Duodenal mucosa (tissue), 2 donors: ENCODE results near the gene TPST1.

ENCODE experiments used
- H3K27ac ChIP-seq: one replicate; pipeline ENCODE4 v1.7.0; 2013; ENCODE audit warnings: low read depth, low read length
- H3K27me3 ChIP-seq, 2 donors: one replicate each; pipeline ENCODE4 v1.7.0; 2013; ENCODE audit warnings: low read length in 2 of 2, control low read depth in 1 of 2; ENCODE audit not compliant: insufficient read depth in 2 of 2, control insufficient read depth in 1 of 2
- H3K36me3 ChIP-seq, 2 donors: one replicate each; pipeline ENCODE4 v1.7.0; 2013; ENCODE audit warnings: low read length in 2 of 2, control low read depth in 1 of 2; ENCODE audit not compliant: insufficient read depth in 2 of 2, control insufficient read depth in 1 of 2
- H3K4me1 ChIP-seq, 2 donors: one replicate each; pipeline ENCODE4 v1.7.0; 2013; ENCODE audit warnings: low read length in 2 of 2, control low read depth in 1 of 2; ENCODE audit not compliant: insufficient read depth in 2 of 2, control insufficient read depth in 1 of 2
- H3K4me3 ChIP-seq, 2 donors: one replicate each; pipeline ENCODE4 v1.7.0; 2013; ENCODE audit warnings: low read length in 2 of 2, low read depth in 1 of 2
- H3K9ac ChIP-seq, 2 donors: one replicate each; pipeline ENCODE4 v1.7.0; 2013; ENCODE audit warnings: low read length in 2 of 2, low read depth in 1 of 2
- H3K9me3 ChIP-seq, 2 donors: one replicate each; pipeline ENCODE4 v1.7.0; 2013; ENCODE audit warnings: low read length in 2 of 2, control low read depth in 1 of 2; ENCODE audit not compliant: control insufficient read depth in 1 of 2

TPST1 gene

DNA sequence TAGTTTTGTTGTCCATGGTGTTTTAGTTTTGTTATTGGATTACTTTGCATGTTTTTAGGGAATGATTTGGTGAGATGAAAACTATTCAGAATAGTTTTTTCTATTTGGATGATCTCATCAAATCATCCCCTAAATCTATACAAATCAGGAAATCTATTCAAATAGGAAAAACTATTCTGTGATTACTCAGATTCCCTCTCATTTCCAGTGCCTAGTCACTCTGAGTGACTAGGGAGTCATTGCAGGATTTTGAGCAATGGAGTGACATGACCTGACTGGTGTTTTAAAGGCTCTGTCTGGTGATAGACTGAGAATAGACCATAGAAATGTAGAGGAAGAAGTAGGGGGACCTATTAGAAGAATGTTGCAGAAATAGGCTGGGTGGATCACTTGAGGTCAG is 72.4 kb downstream of the TPST1 start:
- Histone ChIP-seq H3K4me3 (no peak overlapping the region), H3K9ac (no peak overlapping the region), H3K9me3 (no peaks in the 10 kb centered on the region), H3K36me3 (no peaks in the 10 kb centered on the region), H3K27ac (no peak overlapping the region), H3K4me1 (no peaks in the 10 kb centered on the region), H3K27me3 (no peaks in the 10 kb centered on the region)

DNA sequence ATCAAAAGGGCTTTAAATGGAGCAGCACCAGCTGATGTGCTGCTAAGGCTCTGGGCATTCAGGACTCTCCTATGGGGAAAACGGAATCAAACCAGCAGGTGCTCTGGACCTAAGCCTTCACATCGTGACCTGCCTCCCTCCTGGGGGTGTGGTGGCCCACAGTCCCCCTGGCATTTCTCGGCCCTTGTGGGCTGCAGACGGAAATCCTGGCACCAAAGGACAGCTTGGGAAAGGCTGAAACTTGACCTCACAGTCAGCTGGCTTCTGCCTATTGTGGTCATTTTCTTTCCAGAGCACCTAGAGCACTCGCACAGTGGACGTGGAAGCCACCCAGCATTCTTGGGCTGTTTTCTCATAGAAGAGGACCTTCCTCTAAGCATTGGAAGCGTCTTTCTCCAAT is 74.8 kb downstream of the TPST1 start:
- Histone ChIP-seq H3K9ac (no peak overlapping the region), H3K4me3 (no peak overlapping the region), H3K9me3 (no peaks in the 10 kb centered on the region), H3K27ac (no peak overlapping the region), H3K36me3 (no peaks in the 10 kb centered on the region), H3K4me1 (no peaks in the 10 kb centered on the region), H3K27me3 (no peaks in the 10 kb centered on the region)

DNA sequence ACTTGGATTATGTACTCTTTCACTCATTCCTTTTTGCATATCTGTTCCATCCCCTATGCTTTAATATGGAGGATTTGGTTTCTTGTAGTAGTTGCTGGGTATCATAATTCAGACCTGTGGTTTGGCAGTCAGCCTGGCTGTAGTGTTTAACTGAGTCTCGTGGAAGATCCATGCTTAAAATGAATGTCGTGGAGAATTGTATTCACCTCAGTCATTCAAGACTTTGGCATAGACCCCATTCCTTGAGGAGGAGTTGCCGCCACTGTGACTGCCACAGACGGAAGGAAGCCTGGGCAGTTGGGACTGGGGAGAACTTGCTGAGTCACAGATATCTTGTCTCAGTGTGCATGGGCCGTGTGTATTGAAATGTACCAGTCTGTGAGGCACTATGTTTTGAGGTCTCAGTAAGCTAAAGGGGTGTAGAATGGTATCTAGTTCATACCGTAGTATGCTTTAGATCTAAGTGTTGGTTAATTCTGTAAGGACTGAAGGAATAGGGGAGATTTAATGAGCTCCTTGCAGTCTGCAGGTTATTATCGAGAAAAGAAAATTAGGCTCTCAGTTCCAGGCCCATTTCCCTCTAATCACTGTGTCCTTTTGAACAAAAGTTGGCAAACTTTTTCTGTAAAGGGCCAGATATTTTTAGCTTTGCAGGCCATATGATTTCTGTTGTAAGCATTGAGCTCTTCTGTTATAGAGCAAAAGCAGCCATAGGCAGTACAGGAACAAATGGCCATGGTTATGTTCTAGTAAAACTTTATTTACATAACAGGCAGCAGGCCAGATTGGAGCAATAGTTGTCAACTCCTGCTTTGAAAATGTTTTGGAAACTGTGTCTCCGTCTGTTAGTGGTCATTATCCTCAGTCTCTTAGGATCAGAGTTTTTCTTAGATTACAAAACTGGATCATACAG is 76.8 kb downstream of the TPST1 start:
- Histone ChIP-seq H3K36me3 (no peaks in the 10 kb centered on the region), H3K27ac (no peak overlapping the region), H3K9ac (no peak overlapping the region), H3K27me3 (no peaks in the 10 kb centered on the region), H3K4me1 (no peaks in the 10 kb centered on the region), H3K4me3 (no peak overlapping the region), H3K9me3 (no peaks in the 10 kb centered on the region)

DNA sequence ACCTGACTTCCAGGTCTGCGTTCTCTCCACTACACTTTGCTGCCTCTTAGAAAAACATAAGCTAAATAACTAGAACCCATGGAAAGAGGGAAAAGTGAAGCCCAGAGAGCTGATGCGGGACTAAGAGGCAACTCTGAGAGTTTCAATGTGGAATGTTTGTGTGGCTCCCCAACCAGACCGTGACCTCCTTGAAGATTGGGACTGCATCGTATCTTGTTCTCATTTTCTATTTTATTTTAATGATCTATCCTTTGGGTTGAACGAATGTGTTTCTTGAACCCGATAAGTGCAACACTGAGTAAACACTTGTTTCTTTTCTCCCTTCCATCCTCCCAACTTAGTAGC is 77.4 kb downstream of the TPST1 start:
- Histone ChIP-seq H3K27me3 (no peaks in the 10 kb centered on the region), H3K9me3 (no peaks in the 10 kb centered on the region), H3K4me1 (no peaks in the 10 kb centered on the region), H3K36me3 (no peaks in the 10 kb centered on the region), H3K4me3 (no peak overlapping the region), H3K27ac (no peak overlapping the region), H3K9ac (no peak overlapping the region)

DNA sequence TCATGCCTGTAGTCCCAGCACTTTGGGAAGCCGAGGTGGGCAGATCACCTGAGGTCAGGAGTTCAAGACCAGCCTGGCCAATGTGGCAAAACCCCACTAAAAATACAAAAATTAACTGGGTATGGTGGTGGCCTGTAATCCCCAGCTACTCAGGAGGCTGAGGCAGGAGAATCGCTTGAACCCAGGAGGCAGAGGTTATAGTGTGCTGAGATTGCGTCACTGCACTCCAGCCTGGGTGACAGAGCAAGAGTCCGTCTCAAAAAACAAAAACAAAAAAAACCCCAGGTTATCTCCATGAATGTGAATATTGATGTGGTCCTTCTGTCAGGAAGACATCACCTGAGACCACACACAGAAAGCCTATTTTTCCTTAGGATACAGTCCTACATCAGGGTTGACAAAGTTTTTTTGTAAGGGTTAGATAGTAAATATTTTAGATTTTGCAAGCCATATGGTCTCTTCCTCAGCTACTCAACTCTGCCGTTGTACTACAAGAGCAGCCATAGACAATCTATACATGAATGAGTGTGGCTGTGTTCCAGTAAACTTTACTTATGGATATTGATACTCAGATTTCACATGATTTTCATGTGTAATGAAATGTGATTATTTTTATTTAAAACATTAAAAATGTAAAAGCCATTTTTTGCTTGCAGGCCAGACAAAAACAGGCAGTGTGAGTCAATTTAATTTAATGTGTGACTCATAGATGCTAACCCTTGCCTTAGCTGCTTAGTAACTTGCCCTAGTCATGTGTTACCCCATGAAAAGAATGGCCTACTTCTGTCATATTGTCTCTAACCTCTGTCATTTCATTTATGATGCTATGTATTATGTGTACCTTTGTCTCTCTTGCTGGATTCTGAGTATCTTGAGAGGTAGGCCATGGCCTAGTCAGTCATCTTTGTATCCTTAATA is 78.1 kb downstream of the TPST1 start:
- Histone ChIP-seq H3K27me3 (no peaks in the 10 kb centered on the region), H3K27ac (no peak overlapping the region), H3K36me3 (no peaks in the 10 kb centered on the region)

DNA sequence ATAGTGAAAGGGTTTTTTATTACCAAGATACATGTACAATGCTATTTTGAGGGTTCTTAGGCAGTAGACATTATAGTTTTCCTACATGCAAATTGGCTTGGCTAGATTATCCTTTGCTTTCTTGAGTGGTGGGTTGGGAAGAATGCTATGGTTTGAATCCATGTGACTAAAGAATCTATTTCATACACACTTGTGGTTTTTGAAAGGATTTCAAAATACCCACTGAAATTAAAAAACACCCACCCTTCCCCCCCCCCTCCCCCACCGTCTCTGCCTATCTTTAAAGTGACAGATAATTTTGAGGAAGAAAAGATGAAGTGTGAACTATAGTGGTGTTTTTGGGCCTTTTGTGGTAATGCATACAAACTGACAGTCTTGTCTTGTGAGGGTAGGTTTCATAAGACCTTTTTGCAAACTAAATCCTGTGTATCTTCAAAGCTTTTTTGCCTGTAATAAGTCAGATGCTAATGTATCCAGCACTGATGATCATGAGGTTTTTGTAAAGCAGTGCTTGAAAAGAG is 90.9 kb downstream of the TPST1 start:
- H3K4me1 ChIP-seq = no peaks in the 10 kb centered on the region
- no peak overlapping the region for H3K27ac ChIP-seq
- no peak overlapping the region for H3K4me3 ChIP-seq
- H3K36me3 ChIP-seq = no peaks in the 10 kb centered on the region
- H3K9me3 ChIP-seq = peaks cover 0 to 7% of the 10 kb centered on the region in 2 donors
- H3K27me3 ChIP-seq = no peaks in the 10 kb centered on the region
- no peak overlapping the region for H3K9ac ChIP-seq

More for the DNA sequence above, 78.1 kb downstream of the TPST1 start:
- Histone ChIP-seq H3K4me3 (no peak overlapping the region), H3K9ac (no peak overlapping the region), H3K9me3 (no peaks in the 10 kb centered on the region), H3K4me1 (no peaks in the 10 kb centered on the region)

DNA sequence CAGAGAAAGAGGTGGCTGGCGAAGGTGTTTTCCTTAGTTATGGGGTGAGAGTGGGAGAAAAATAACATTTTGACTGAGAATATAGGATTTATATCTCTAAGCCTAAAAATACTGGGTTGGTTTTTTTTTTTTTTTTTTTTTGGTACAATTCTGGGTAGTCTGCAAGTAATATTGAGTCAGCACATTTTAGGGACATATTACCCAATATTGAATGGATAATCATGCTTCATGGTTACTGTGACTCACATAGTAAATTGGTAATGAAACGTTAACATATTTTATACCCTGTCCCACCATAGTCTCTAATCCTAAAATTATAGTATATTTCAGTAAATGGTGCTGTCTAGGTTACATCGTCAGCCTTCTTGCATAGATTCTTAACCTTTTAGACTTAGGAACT is 91.4 kb downstream of the TPST1 start:
- no peak overlapping the region for H3K9ac ChIP-seq
- H3K36me3 ChIP-seq = no peaks in the 10 kb centered on the region
- peaks cover 0 to 7% of the 10 kb centered on the region in 2 donors for H3K9me3 ChIP-seq
- H3K4me1 ChIP-seq = no peaks in the 10 kb centered on the region
- no peaks in the 10 kb centered on the region for H3K27me3 ChIP-seq
- H3K27ac ChIP-seq = no peak overlapping the region
- H3K4me3 ChIP-seq = no peak overlapping the region

- Histone ChIP-seq H3K36me3 (no peaks in the 10 kb centered on the region), H3K9ac (no peak overlapping the region), H3K27ac (no peak overlapping the region), H3K27me3 (no peaks in the 10 kb centered on the region), H3K4me3 (no peak overlapping the region), H3K4me1 (no peaks in the 10 kb centered on the region), H3K9me3 (peaks cover 0 to 7% of the 10 kb centered on the region in 2 donors)
Observed at GRCh38 chr7:66297579-66297978, 92.4 kb downstream of the TPST1 start.

DNA sequence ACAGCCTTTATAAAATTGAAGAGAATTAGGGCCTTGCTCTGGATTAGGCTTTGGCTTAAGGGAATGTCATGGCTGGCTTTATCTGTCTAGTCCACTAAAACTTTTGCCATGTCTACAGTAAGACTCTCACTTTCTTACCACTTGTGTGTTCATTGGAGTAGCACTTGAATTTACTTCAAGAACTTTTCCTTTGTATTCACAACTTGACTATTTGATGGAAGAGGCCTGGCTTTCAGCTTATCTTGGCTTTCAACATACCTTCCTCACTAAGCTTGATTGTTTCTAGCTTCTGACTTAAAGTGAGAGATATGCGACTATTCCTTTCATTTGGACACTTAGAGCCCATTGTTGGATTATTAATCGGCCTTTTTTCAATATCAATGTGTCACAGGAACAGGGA is 96.1 kb downstream of the TPST1 start:
- Histone ChIP-seq H3K27me3 (peaks cover 0 to 3% of the 10 kb centered on the region in 2 donors), H3K9ac (no peak overlapping the region), H3K27ac (no peak overlapping the region), H3K4me3 (no peak overlapping the region), H3K36me3 (no peaks in the 10 kb centered on the region), H3K4me1 (no peaks in the 10 kb centered on the region), H3K9me3 (peaks cover 0 to 7% of the 10 kb centered on the region in 2 donors)

- H3K9ac ChIP-seq = no peak overlapping the region
- peaks cover 0 to 7% of the 10 kb centered on the region in 2 donors for H3K9me3 ChIP-seq
- H3K36me3 ChIP-seq = no peaks in the 10 kb centered on the region
- H3K4me1 ChIP-seq = no peaks in the 10 kb centered on the region
- no peak overlapping the region for H3K27ac ChIP-seq
- no peak overlapping the region for H3K4me3 ChIP-seq
- peaks cover 0 to 3% of the 10 kb centered on the region in 2 donors for H3K27me3 ChIP-seq
Observed at GRCh38 chr7:66301737-66302136, 96.6 kb downstream of the TPST1 start.
